A549 (cell line): ENCODE data around the gene SINHCAF. TPM values are rescaled to one million over a fixed set of nuclear protein-coding genes. Genes with fewer than 3 reads are reported as not detected.
A peak's percentile ranks its signal among the peaks of the same experiment; 100 is the strongest.
"Not testable (repeated sequence)": the region's sequence is repeated elsewhere in the genome, so short reads cannot be mapped to it uniquely, and the experiment has no call there.

ENCODE experiments used
- ATAC-seq, 2 experiments: fragments of 200-7000 bp in 1 of 2; fragments of >200 bp in 1 of 2; cut with Nextera tagmentation in 1 of 2; cut with Tn5 transposase in 1 of 2; 3 replicates each; pipeline versions ENCODE4 v1.8.0 to v1.9.1; 2018 to 2020; ENCODE audit warnings: mild to moderate bottlenecking in 1 of 2, moderate library complexity in 1 of 2
- CTCF ChIA-PET: fragments of 300-600 bp; sonication (Branson Sonifier 250); formaldehyde crosslinking; extraction: SDS; loops from one replicate; lab custom pipeline; 2021; ENCODE audit warnings: antibody characterized with exemption, inconsistent platforms; lab: Yijun Ruan, JAX
- POLR2A ChIA-PET: fragments of 350-600 bp; formaldehyde crosslinking; extraction: SDS; loops from one replicate; lab custom pipeline; 2021; ENCODE audit warnings: antibody characterized with exemption, inconsistent platforms; lab: Yijun Ruan, JAX
- DNase-seq, 2 experiments: peaks; one replicate each; pipeline versions ENCODE4 v3.0.0 to v3.0.0-alpha.2; 2011 to 2016; ENCODE audit warnings: low read depth in 1 of 2, low spot score in 1 of 2
- FAIRE-seq: peaks from 2 replicates; lab custom pipeline; 2011; peaks lifted over from hg19 to GRCh38; lab: Jason Lieb, UNC
- H3K27ac ChIP-seq, 2 experiments: fragments of >200 bp; sonication (Bioruptor Twin); formaldehyde crosslinking; 3 replicates each; pipeline ENCODE4 v1.5.1; 2016 to 2017
- H3K4me1 ChIP-seq: fragments of >200 bp; sonication (Bioruptor Twin); formaldehyde crosslinking; 3 replicates; pipeline ENCODE4 v1.6.1; 2016
- H3K4me2 ChIP-seq: fragments of >200 bp; sonication (Bioruptor Twin); formaldehyde crosslinking; 3 replicates; pipeline ENCODE4 v1.6.1; 2016
- H3K4me3 ChIP-seq: fragments of >200 bp; sonication (Bioruptor Twin); formaldehyde crosslinking; 3 replicates; pipeline ENCODE4 v1.5.1; 2016
- H3K9me3 ChIP-seq: fragments of >200 bp; sonication (Bioruptor Twin); formaldehyde crosslinking; 3 replicates; pipeline ENCODE4 v1.6.1; 2016
- CBX8 ChIP-seq: fragments of 200-600 bp; sonication (generic); IDR thresholded peaks from 2 replicates; pipeline ENCODE4 v1.6.1; 2016
- CHD4 ChIP-seq: fragments of 200-600 bp; sonication (generic); IDR thresholded peaks from 2 replicates; pipeline ENCODE4 v1.6.1; 2016; ENCODE audit warnings: antibody characterized with exemption, mild to moderate bottlenecking, borderline replicate concordance
- EP300 ChIP-seq, 2 experiments: fragments of >200 bp; sonication (Bioruptor Twin); formaldehyde crosslinking; IDR thresholded peaks; 2 replicates in 1 of 2; 3 replicates in 1 of 2; pipeline ENCODE4 v1.6.1; 2016 to 2017
- ESRRA ChIP-seq: fragments of 150-350 bp; IDR thresholded peaks from 2 replicates; pipeline ENCODE4 v1.6.1; 2014; ENCODE audit warnings: mild to moderate bottlenecking, low read length, borderline replicate concordance
- FOXS1 ChIP-seq: fragments of 250-450 bp; sonication (Bioruptor Pico); IDR thresholded peaks from 2 replicates; pipeline ENCODE4 v1.5.0; 2020; ENCODE audit warnings: mild to moderate bottlenecking, moderate library complexity
- MAZ ChIP-seq: fragments of 150-350 bp; IDR thresholded peaks from 2 replicates; pipeline ENCODE4 v1.6.1; 2014; ENCODE audit warnings: antibody characterized with exemption, low read depth, low read length, borderline replicate concordance
- NPAS2 ChIP-seq: fragments of 250-450 bp; sonication (Bioruptor Pico); IDR thresholded peaks from 2 replicates; pipeline ENCODE4 v1.8.0; 2022; ENCODE audit warnings: mild to moderate bottlenecking, moderate library complexity, borderline replicate concordance
- NR3C1 ChIP-seq: fragments of >200 bp; sonication (Bioruptor Twin); formaldehyde crosslinking; IDR thresholded peaks from 3 replicates; pipeline ENCODE4 v1.6.1; 2017
- SMC3 ChIP-seq: fragments of >200 bp; sonication (Bioruptor Twin); formaldehyde crosslinking; IDR thresholded peaks from 3 replicates; pipeline ENCODE4 v1.6.1; 2018; ENCODE audit warnings: inconsistent platforms
- SREBF2 ChIP-seq: fragments of 450-650 bp; IDR thresholded peaks from 2 replicates; pipeline ENCODE4 v1.6.1; 2014; ENCODE audit warnings: mild to moderate bottlenecking, moderate library complexity
- ZFP36 ChIP-seq: fragments of 450-650 bp; IDR thresholded peaks from 2 replicates; pipeline ENCODE4 v1.6.1; 2014; ENCODE audit warnings: borderline replicate concordance; ENCODE audit not compliant: partially characterized antibody
- ZNF302 ChIP-seq: fragments of 250-450 bp; sonication (Bioruptor Pico); IDR thresholded peaks from 2 replicates; pipeline ENCODE4 v1.9.0; 2021; ENCODE audit warnings: inconsistent platforms, mild to moderate bottlenecking, moderate library complexity
- WGBS: methylation state at CpG from one replicate; pipeline ENCODE4 v1.1.6; 2017; ENCODE audit errors: missing lambda C conversion rate; 5-methylcytosine and 5-hydroxymethylcytosine counted together
- polyA plus RNA-seq, 4 experiments: library from polyadenylated mRNA; depleted of rRNA in 3 of 4; stranded (reverse); fragments of >200 nt; fragmentation: RNase III in 1 of 4; extraction: RNeasy Plus Mini Kit Qiagen cat#74134 plus additional on column Dnase treatment in 1 of 4; gene quantifications; 2 replicates in 3 of 4; 3 replicates in 1 of 4; pipeline ENCODE4 v1.2.3, GENCODE V29; 2011 to 2017
- TF ChIP-seq, protein P1 (sequence below): fragments of 200-600 bp; sonication (generic); IDR thresholded peaks from 2 replicates; pipeline ENCODE4 v1.6.1; 2016; ENCODE audit warnings: antibody characterized with exemption, mild to moderate bottlenecking, moderate library complexity
- TF ChIP-seq, protein P2 (sequence below): fragments of >200 bp; sonication (Bioruptor Twin); formaldehyde crosslinking; IDR thresholded peaks from 3 replicates; pipeline ENCODE4 v1.6.1; 2016
- TF ChIP-seq, protein P3 (sequence below): fragments of 250-450 bp; sonication (Bioruptor Pico); IDR thresholded peaks from 2 replicates; pipeline ENCODE4 v1.5.0; 2021; ENCODE audit warnings: mild to moderate bottlenecking, moderate library complexity, borderline replicate concordance
- TF ChIP-seq, protein P4 (sequence below): fragments of 150-350 bp; IDR thresholded peaks from 2 replicates; pipeline ENCODE4 v1.6.1; 2014; ENCODE audit warnings: low read depth, mild to moderate bottlenecking, low read length

Gene SINHCAF
- polyA plus RNA-seq, 2 of the 4 experiments (the other 2 are of a cell fraction), result 38.8 to 106 TPM

DNA sequence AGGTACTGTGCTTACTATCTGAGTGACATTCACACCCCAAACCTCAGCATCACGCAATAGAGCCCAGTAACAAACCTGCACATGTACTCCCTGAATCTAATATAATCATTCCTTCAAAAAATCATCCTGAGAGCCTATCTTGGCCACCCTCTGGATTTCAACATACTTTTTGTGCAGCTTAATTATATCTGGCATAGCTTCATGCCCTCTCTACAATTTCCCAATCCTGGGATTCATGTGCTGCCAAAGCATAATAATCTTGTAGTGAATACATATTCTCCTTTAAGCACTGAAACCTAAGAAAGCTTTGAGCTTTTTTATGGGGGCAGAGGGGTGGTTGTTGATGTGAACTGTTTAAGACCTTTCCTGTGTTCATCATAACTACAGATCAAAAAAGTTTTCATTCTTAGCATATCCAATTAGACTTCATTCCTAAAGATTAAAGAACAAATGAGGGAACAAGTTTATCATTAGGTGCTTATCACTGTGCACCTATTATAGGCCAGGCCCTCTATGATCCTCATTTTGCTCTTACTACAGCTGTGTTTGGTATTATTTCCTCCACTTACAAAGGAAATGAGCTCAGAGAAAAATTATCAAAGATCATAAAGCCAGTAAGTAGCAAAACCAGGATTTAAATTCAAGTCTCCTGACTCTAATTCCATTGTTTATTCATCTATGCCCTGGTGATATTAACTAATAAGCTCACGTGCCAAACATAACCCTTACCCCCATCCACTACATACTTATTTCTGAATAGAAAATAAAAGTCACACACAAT lies 51.2 kb downstream of the SINHCAF start:
- Histone ChIP-seq H3K27ac (no peak overlapping the region), H3K9me3 (no peaks in the 10 kb centered on the region), H3K4me1 (no peaks in the 10 kb centered on the region), H3K4me2 (no peak overlapping the region), H3K4me3 (no peak overlapping the region)
- ATAC-seq (no peak), DNase-seq (no peak), FAIRE-seq (no peak)
- ChIA-PET POLR2A (no interaction called here), CTCF (interaction anchor here (1.1 kb wide), 1 partner anchor 65 kb away, joined by 4 read pairs; no protein-coding TSS in a partner anchor)
- no peak for TF ChIP-seq SMC3
- no peak for TF ChIP-seq NPAS2 (CRISPR knock-in tag)
- TF ChIP-seq NR3C1, result no peak
- 96% methylated on average over 2 of the region's 2 CpGs for WGBS

DNA sequence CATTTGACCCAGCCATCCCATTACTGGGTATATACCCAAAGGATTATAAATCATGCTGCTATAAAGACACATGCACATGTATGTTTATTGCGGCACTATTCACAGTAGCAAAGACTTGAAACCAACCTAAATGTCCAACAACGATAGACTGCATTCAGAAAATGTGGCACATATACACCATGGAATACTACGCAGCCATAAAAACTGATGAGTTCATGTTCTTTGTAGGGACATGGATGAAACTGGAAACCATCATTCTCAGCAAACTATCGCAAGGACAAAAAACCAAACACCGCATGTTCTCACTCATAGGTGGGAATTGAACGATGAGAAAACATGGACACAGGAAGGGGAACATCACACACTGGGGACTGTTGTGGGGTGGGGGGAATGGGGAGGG lies 52.2 kb downstream of the SINHCAF start:
- POLR2A ChIA-PET, H3K4me2 ChIP-seq, DNase-seq, H3K9me3 ChIP-seq, H3K27ac ChIP-seq, H3K4me3 ChIP-seq, FAIRE-seq, H3K4me1 ChIP-seq, ATAC-seq: not testable (repeated sequence)
- CTCF ChIA-PET, result interaction anchor here (1.1 to 3.0 kb wide), 2 partner anchors 20 to 66 kb away, joined by 4 to 43 read pairs; no protein-coding TSS in a partner anchor
- 91% methylated on average over 6 of the region's 6 CpGs for WGBS

DNA sequence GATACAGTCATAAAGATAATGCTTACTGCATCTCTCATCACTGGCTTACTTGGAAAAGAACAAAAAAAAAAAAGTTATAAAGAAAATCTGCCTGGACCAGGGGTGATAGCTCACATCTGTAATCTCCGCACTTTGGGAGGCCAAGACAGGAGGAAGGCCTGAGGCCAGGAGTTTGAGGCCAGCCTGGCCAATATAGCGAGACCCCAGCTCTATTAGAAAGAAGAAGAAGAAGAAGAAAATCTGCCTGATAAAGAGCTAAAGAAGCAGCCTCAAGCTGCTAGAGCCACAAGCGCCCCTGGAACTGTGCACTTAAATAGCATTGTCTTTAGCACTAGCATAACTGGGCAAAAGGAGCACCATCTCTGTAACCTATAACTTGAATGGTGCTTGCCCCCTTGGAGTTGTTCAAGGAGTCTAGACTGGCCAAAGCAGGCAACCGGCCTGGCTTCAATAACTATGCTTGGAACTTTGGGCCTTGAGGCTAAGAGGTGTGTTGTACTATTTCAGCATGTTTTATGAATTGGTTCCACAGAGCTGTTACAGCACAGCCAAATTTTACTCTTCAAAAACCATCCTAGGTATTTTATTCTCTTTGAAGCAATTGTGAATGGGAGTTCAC lies 53.2 kb downstream of the SINHCAF start:
- ATAC-seq (peak; percentile 42 to 60; a peak in 5 of 6 replicates), FAIRE-seq (no peak), DNase-seq (no peak)
- no peak overlapping the region for H3K27ac ChIP-seq
- WGBS, result 91% methylated on average over 4 of the region's 4 CpGs
- H3K9me3 ChIP-seq, result no peaks in the 10 kb centered on the region
- TF ChIP-seq CHD4, result no peak
- no peak for TF ChIP-seq MAZ
- TF ChIP-seq, protein P1, sequence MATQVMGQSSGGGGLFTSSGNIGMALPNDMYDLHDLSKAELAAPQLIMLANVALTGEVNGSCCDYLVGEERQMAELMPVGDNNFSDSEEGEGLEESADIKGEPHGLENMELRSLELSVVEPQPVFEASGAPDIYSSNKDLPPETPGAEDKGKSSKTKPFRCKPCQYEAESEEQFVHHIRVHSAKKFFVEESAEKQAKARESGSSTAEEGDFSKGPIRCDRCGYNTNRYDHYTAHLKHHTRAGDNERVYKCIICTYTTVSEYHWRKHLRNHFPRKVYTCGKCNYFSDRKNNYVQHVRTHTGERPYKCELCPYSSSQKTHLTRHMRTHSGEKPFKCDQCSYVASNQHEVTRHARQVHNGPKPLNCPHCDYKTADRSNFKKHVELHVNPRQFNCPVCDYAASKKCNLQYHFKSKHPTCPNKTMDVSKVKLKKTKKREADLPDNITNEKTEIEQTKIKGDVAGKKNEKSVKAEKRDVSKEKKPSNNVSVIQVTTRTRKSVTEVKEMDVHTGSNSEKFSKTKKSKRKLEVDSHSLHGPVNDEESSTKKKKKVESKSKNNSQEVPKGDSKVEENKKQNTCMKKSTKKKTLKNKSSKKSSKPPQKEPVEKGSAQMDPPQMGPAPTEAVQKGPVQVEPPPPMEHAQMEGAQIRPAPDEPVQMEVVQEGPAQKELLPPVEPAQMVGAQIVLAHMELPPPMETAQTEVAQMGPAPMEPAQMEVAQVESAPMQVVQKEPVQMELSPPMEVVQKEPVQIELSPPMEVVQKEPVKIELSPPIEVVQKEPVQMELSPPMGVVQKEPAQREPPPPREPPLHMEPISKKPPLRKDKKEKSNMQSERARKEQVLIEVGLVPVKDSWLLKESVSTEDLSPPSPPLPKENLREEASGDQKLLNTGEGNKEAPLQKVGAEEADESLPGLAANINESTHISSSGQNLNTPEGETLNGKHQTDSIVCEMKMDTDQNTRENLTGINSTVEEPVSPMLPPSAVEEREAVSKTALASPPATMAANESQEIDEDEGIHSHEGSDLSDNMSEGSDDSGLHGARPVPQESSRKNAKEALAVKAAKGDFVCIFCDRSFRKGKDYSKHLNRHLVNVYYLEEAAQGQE, result no peak
- no peak for TF ChIP-seq SREBF2
- TF ChIP-seq EP300 (IDR thresholded peaks at IDR 0.05), result no peak
- TF ChIP-seq ZNF302 (CRISPR knock-in tag), result no peak
- no peak for TF ChIP-seq ZFP36
- TF ChIP-seq, protein P2, sequence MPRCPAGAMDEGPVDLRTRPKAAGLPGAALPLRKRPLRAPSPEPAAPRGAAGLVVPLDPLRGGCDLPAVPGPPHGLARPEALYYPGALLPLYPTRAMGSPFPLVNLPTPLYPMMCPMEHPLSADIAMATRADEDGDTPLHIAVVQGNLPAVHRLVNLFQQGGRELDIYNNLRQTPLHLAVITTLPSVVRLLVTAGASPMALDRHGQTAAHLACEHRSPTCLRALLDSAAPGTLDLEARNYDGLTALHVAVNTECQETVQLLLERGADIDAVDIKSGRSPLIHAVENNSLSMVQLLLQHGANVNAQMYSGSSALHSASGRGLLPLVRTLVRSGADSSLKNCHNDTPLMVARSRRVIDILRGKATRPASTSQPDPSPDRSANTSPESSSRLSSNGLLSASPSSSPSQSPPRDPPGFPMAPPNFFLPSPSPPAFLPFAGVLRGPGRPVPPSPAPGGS, result no peak
- TF ChIP-seq, protein P3, sequence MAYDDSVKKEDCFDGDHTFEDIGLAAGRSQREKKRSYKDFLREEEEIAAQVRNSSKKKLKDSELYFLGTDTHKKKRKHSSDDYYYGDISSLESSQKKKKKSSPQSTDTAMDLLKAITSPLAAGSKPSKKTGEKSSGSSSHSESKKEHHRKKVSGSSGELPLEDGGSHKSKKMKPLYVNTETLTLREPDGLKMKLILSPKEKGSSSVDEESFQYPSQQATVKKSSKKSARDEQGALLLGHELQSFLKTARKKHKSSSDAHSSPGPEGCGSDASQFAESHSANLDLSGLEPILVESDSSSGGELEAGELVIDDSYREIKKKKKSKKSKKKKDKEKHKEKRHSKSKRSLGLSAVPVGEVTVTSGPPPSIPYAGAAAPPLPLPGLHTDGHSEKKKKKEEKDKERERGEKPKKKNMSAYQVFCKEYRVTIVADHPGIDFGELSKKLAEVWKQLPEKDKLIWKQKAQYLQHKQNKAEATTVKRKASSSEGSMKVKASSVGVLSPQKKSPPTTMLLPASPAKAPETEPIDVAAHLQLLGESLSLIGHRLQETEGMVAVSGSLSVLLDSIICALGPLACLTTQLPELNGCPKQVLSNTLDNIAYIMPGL (CRISPR knock-in tag), result no peak
- TF ChIP-seq CBX8, result no peak
- TF ChIP-seq, protein P4, sequence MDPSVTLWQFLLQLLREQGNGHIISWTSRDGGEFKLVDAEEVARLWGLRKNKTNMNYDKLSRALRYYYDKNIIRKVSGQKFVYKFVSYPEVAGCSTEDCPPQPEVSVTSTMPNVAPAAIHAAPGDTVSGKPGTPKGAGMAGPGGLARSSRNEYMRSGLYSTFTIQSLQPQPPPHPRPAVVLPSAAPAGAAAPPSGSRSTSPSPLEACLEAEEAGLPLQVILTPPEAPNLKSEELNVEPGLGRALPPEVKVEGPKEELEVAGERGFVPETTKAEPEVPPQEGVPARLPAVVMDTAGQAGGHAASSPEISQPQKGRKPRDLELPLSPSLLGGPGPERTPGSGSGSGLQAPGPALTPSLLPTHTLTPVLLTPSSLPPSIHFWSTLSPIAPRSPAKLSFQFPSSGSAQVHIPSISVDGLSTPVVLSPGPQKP, result no peak
- no peak for TF ChIP-seq ESRRA
- no peak for TF ChIP-seq FOXS1 (CRISPR knock-in tag)
- no peaks in the 10 kb centered on the region for H3K4me1 ChIP-seq
- ChIA-PET CTCF (interaction anchor here (0.6 to 3.0 kb wide), 36 partner anchors 9 to 1997 kb away, joined by 3 to 44 read pairs (median 6); no protein-coding TSS in a partner anchor), POLR2A (interaction anchor here (0.5 to 1.5 kb wide), 3 partner anchors 50 to 387 kb away, joined by 3 to 6 read pairs (median 3); no protein-coding TSS in a partner anchor)
- H3K4me2 ChIP-seq, result no peak overlapping the region
- no peak overlapping the region for H3K4me3 ChIP-seq
